Loucy (cell line): ENCODE data around the gene PBX2.

Experiments used
- CTCF ChIP-seq: fragments of 200-600 bp; sonication (generic); conservative IDR thresholded peaks from 2 replicates; pipeline ENCODE4 v1.5.1; 2014; ENCODE audit warnings: mild to moderate bottlenecking, antibody characterized with exemption, low read length
- EZH2phosphoT487 ChIP-seq: fragments of 200-600 bp; IDR thresholded peaks from 2 replicates; pipeline ENCODE4 v1.6.1; 2018; ENCODE audit warnings: antibody characterized with exemption, mild to moderate bottlenecking, moderate library complexity, borderline replicate concordance

GRCh38 chr6:32183483-32184083 lies 6.4 kb downstream of the PBX2 start:
- TF ChIP-seq CTCF (no peak), EZH2phosphoT487 (no peak)
